HEK293T (cell line): ENCODE results near the gene ACIN1.

ENCODE experiments used
- BHLHE40 ChIP-seq: fragments of 450-650 bp; IDR thresholded peaks from 2 replicates; pipeline ENCODE4 v1.6.1; 2016; ENCODE audit warnings: mild to moderate bottlenecking, moderate library complexity, borderline replicate concordance
- FOXA1 ChIP-seq: fragments of 450-650 bp; IDR thresholded peaks from 2 replicates; pipeline ENCODE4 v1.6.1; 2016; ENCODE audit warnings: mild to moderate bottlenecking
- L3MBTL2 ChIP-seq: fragments of 450-650 bp; conservative IDR thresholded peaks from 2 replicates; pipeline ENCODE4 v1.6.1; 2016; ENCODE audit warnings: mild to moderate bottlenecking
- LEF1 ChIP-seq: fragments of 450-650 bp; IDR thresholded peaks from 2 replicates; pipeline ENCODE4 v1.6.1; 2017; ENCODE audit warnings: mild to moderate bottlenecking, borderline replicate concordance
- SUZ12 ChIP-seq: fragments of 450-650 bp; IDR thresholded peaks from 2 replicates; pipeline ENCODE4 v1.6.1; 2016; ENCODE audit warnings: mild to moderate bottlenecking
- TARDBP ChIP-seq: fragments of 450-650 bp; IDR thresholded peaks from 2 replicates; pipeline ENCODE4 v1.6.1; 2016

DNA sequence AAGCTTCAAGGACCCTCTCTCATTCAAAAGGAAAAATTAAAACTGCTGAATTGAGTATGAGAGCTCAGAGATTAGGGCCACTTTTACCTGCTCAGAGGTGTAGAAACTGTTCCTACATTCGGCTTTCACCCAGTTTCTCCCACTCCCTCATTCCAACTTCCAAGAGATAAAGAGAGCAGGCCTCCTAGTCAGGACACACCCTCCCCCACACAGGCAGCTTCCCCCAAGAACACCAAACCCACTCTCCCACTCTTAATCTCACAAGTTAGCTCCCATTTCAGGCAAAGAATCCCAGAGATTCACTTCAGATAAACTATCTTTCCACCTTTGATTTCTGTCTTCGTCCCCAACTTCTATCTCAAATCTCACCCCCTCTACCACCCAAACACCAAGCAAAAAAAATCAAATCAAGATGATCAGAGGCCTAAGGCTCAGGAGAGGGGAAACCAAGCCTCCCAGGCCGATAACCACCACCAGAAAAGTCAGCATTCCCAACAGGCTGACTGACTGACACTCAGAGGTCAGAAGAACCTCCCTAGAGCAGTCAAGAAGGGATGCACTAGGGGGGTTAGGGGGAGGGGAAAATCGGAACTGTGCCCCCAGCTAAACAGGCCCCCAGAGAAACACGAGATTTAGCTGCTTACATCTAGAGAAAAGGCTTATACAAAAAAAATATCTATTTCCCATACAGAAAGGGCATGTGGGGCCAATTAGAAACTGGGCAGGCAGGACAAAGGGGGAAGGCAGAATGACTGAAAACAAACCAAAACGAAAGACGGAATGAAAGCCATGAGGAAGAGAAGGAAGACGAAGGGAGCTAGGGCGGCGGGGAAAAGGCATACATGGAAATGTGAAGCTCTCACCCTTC lies 24.4 kb downstream of the ACIN1 start:
- no peak for TF ChIP-seq BHLHE40
- no peak for TF ChIP-seq TARDBP
- no peak for TF ChIP-seq L3MBTL2
- no peak for TF ChIP-seq SUZ12
- no peak for TF ChIP-seq FOXA1
- no peak for TF ChIP-seq LEF1
